ENCODE results near the gene SCYGR2. TPM values are rescaled to one million over a fixed set of nuclear protein-coding genes. Genes with fewer than 3 reads are reported as not detected.

SCYGR2 gene
- total RNA-seq, 1 experiment from 2014 or later: not detected

- H4K20me1 ChIP-seq (ENCODE audit: control insufficient read depth, insufficient read depth, insufficient read length): no peaks in the 10 kb centered on the region
- no peaks in the 10 kb centered on the region; the same call in 1 of the 2 replicates for H3K4me1 ChIP-seq (ENCODE audit: insufficient read depth, low read length)
- H2BK20ac ChIP-seq (ENCODE audit: low read depth, low read length, poor library complexity, severe bottlenecking): no peak overlapping the region
- no peak overlapping the region for H4K91ac ChIP-seq (ENCODE audit: insufficient read length, low read depth, low read length)
- no peak for DNase-seq
- H3K23ac ChIP-seq (ENCODE audit: insufficient read length, low read depth, low read length): no peak overlapping the region
- H3K79me2 ChIP-seq (ENCODE audit: insufficient read depth, low read length): no peaks in the 10 kb centered on the region
- H3K9ac ChIP-seq (ENCODE audit: extremely low read depth, insufficient read length, low read length): no peak overlapping the region
- Mint-ChIP-seq H3K36me3 (ENCODE audit: insufficient read depth in 1 of 3, low read depth in 3 of 3) (no peaks in the 10 kb centered on the region), H3K27me3 (ENCODE audit: low read depth) (no peaks in the 10 kb centered on the region), H3K4me1 (no peaks in the 10 kb centered on the region), H3K27ac (no peak overlapping the region), H3K9me3 (no peaks in the 10 kb centered on the region), H3K4me3 (no peak overlapping the region)
- no peak overlapping the region for H3K27ac ChIP-seq (ENCODE audit: insufficient read length, low read depth, low read length)
- no peak for TF ChIP-seq CTCF (conservative IDR thresholded peaks at IDR 0.05)
- H2BK120ac ChIP-seq (ENCODE audit: low read depth, low read length, poor library complexity, severe bottlenecking): no peak overlapping the region
- H2AK5ac ChIP-seq (ENCODE audit: insufficient read length, low read length): no peak overlapping the region
- H3K27me3 ChIP-seq (ENCODE audit: insufficient read depth, low read length): no peaks in the 10 kb centered on the region
- no peak overlapping the region for H2AFZ ChIP-seq (ENCODE audit: low read length)
- no peaks in the 10 kb centered on the region for H3K23me2 ChIP-seq (ENCODE audit: insufficient read length, low read depth, low read length, poor library complexity, severe bottlenecking)
- H3K14ac ChIP-seq (ENCODE audit: insufficient read depth, low read length): no peak overlapping the region
- no peak overlapping the region for H2BK15ac ChIP-seq (ENCODE audit: low read depth, low read length)
- no peak overlapping the region for H3K18ac ChIP-seq (ENCODE audit: insufficient read length, low read depth, low read length)
- WGBS (ENCODE audit: extremely low coverage, insufficient read length, low lambda C conversion rate): no CpG with 5 or more reads among the region's 3 CpGs
- no peaks in the 10 kb centered on the region for H3K79me1 ChIP-seq (ENCODE audit: insufficient read depth, low read depth, low read length, poor library complexity, severe bottlenecking)
- H3T11ph ChIP-seq (ENCODE audit: low read length): no peak overlapping the region
- no peak overlapping the region for H3K4me2 ChIP-seq (ENCODE audit: insufficient read depth, insufficient read length, low read length)
- no peak overlapping the region for H4K5ac ChIP-seq (ENCODE audit: insufficient read length, low read depth, low read length)
- no peak overlapping the region for H3K56ac ChIP-seq (ENCODE audit: insufficient read length, low read depth, low read length)
- H2BK5ac ChIP-seq (ENCODE audit: insufficient read length, low read length): no peak overlapping the region
- H3K4ac ChIP-seq (ENCODE audit: low read depth, low read length): no peak overlapping the region
- no peak overlapping the region for H4K8ac ChIP-seq (replicated peaks; ENCODE audit: insufficient read length, low read depth, low read length)
- H2BK12ac ChIP-seq (ENCODE audit: insufficient read length, low read depth, low read length): no peak overlapping the region
- no peaks in the 10 kb centered on the region for H3K9me3 ChIP-seq (ENCODE audit: control insufficient read depth, low read depth, low read length)
Measured at GRCh38 chr2:227634201-227634600, 35.5 kb downstream of the SCYGR2 start.

Measured in H9 (cell line).